Thoracic aorta (tissue), 2 donors: ENCODE data around the gene BAG1. TPM values are rescaled to one million over a fixed set of nuclear protein-coding genes. Genes with fewer than 3 reads are reported as not detected.

Experiments
- ATAC-seq: fragments of 150-250 bp; one replicate; pipeline ENCODE4 v1.8.0; 2017; ENCODE audit warnings: low read depth; ENCODE audit not compliant: insufficient number of reproducible peaks, low FRiP score
- DNase-seq: peaks from one replicate; pipeline ENCODE4 v3.0.0-alpha.2; 2020; ENCODE audit warnings: low spot score
- H3K27ac ChIP-seq, 2 donors: fragments of 200-600 bp; sonication (generic); 1 replicate in 1 of 2; 2 replicates in 1 of 2; pipeline ENCODE4 v1.5.1; 2016; ENCODE audit warnings: mild to moderate bottlenecking in 2 of 2, moderate library complexity in 2 of 2
- H3K27me3 ChIP-seq: fragments of 200-600 bp; sonication (generic); replicated peaks from 2 replicates; pipeline ENCODE4 v1.6.0; 2016; ENCODE audit warnings: mild to moderate bottlenecking; ENCODE audit not compliant: insufficient read depth
- H3K36me3 ChIP-seq: fragments of 200-600 bp; sonication (generic); one replicate; pipeline ENCODE4 v1.5.1; 2016
- H3K4me1 ChIP-seq, 2 donors: fragments of 200-600 bp; sonication (generic); 1 replicate in 1 of 2; 2 replicates in 1 of 2; pipeline versions ENCODE4 v1.5.1 to v1.6.0; 2016; ENCODE audit warnings: low read depth in 2 of 2, mild to moderate bottlenecking in 1 of 2; ENCODE audit not compliant: control insufficient read depth in 1 of 2
- H3K4me3 ChIP-seq: fragments of 200-600 bp; sonication (generic); 2 replicates; pipeline ENCODE4 v1.5.1; 2016; ENCODE audit warnings: mild to moderate bottlenecking
- H3K9me3 ChIP-seq: fragments of 200-600 bp; sonication (generic); 2 replicates; pipeline ENCODE4 v1.5.1; 2016
- total RNA-seq, 2 donors: library from RNA; depleted of rRNA; stranded (reverse); fragments of >200 nt; gene quantifications; one replicate each; pipeline versions ENCODE4 v1.1.0 to v1.2.3, GENCODE V29; 2016
- TF ChIP-seq, protein P1 (sequence below): fragments of 200-600 bp; sonication (generic); IDR thresholded peaks from one replicate; pipeline ENCODE4 v1.5.1; 2019; ENCODE audit warnings: antibody characterized with exemption

BAG1 gene
- total RNA-seq, 2 donors from 2014 or later = 30.6 to 40.5 TPM

- DNase-seq (no peak), ATAC-seq (no peak)
- no peaks in the 10 kb centered on the region for H3K4me1 ChIP-seq
- TF ChIP-seq, protein P1, sequence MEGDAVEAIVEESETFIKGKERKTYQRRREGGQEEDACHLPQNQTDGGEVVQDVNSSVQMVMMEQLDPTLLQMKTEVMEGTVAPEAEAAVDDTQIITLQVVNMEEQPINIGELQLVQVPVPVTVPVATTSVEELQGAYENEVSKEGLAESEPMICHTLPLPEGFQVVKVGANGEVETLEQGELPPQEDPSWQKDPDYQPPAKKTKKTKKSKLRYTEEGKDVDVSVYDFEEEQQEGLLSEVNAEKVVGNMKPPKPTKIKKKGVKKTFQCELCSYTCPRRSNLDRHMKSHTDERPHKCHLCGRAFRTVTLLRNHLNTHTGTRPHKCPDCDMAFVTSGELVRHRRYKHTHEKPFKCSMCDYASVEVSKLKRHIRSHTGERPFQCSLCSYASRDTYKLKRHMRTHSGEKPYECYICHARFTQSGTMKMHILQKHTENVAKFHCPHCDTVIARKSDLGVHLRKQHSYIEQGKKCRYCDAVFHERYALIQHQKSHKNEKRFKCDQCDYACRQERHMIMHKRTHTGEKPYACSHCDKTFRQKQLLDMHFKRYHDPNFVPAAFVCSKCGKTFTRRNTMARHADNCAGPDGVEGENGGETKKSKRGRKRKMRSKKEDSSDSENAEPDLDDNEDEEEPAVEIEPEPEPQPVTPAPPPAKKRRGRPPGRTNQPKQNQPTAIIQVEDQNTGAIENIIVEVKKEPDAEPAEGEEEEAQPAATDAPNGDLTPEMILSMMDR = no peak
- H3K4me3 ChIP-seq = no peak overlapping the region
- no peaks in the 10 kb centered on the region for H3K9me3 ChIP-seq
- H3K27ac ChIP-seq = no peak overlapping the region
- H3K36me3 ChIP-seq = peaks cover 86% of the 10 kb centered on the region
- no peaks in the 10 kb centered on the region for H3K27me3 ChIP-seq
Observed at GRCh38 chr9:33306037-33306436, 41.5 kb upstream of the BAG1 start.

DNA sequence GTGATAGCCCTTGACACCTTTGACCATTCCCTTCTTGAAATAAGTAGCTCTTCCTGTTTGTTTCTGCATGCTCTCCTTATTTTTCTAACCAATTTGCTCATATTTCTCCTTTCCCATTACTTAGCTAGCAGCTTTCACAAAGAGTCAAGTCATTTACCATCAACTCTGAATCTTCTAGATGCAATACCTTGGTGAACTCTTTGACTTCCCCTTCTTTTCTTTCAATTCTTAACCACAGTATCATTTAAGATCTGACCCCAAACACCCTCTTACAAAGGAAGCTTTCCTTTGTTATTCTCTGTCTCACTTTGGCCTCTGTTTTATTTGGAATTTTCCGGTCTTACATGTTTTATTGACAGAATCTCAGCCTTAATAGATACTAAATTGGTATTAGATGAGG, 39.9 kb upstream of the BAG1 start:
- TF ChIP-seq, protein P1 = no peak
- Histone ChIP-seq H3K27me3 (no peaks in the 10 kb centered on the region), H3K4me3 (no peak overlapping the region), H3K4me1 (peaks cover 0 to 1% of the 10 kb centered on the region in 2 donors), H3K9me3 (no peaks in the 10 kb centered on the region), H3K36me3 (peaks cover 76% of the 10 kb centered on the region), H3K27ac (no peak overlapping the region)
- DNase-seq = no peak
- no peak for ATAC-seq

- DNase-seq = no peak
- TF ChIP-seq, protein P1 = no peak
- Histone ChIP-seq H3K4me3 (no peak overlapping the region), H3K36me3 (peaks cover 65% of the 10 kb centered on the region), H3K27ac (no peak overlapping the region), H3K4me1 (peaks cover 20 to 36% of the 10 kb centered on the region in 2 donors), H3K27me3 (no peaks in the 10 kb centered on the region), H3K9me3 (no peaks in the 10 kb centered on the region)
- ATAC-seq = no peak
Observed at GRCh38 chr9:33300546-33300945, 36.0 kb upstream of the BAG1 start.

DNA sequence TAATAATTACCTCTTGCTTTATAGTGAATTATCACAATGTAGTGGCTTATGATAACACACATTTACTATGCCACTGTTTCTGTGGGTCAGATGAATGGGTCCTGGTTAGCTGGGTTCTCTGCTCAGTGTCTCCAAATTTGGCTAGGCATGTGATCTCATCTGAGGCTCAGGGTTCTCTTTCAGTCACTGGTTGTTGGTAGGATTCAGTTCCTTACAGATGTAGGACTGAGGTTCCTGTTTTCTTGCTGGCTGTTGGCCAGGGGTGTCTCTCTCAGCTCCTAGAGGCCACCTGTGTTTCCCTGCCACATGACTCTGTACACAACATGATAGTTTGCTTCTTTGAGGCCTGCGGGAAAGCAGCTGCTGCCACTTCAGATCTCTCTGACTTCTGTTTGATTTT, 32.9 kb upstream of the BAG1 start:
- Histone ChIP-seq H3K9me3 (no peaks in the 10 kb centered on the region), H3K4me3 (no peak overlapping the region), H3K27me3 (no peaks in the 10 kb centered on the region), H3K36me3 (peaks cover 44% of the 10 kb centered on the region), H3K4me1 (peaks cover 22 to 54% of the 10 kb centered on the region in 2 donors), H3K27ac (no peak overlapping the region)
- ATAC-seq (no peak), DNase-seq (no peak)
- TF ChIP-seq, protein P1 = no peak

DNA sequence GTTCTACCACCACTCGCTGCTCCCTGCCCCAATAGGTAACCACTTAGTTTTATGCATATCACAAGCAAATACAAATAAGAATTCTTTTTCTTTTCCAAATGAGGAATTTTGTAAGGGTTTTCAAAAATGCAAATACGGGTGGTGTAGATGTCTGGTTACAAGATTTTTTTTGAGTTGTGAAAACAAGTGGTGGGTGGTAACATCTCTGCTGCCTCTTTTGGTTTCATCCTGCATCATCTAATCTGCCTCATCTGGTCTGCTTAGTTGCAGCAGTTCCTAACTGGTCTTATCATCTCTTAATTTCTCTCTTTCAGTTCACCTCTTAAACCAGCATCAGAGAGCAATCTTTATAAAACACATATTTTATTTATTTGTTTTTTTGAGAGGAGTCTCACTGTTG, 31.1 kb upstream of the BAG1 start:
- no peaks in the 10 kb centered on the region for H3K9me3 ChIP-seq
- H3K4me3 ChIP-seq = no peak overlapping the region
- H3K27ac ChIP-seq = no peak overlapping the region
- no peak for ATAC-seq
- peaks cover 22 to 70% of the 10 kb centered on the region in 2 donors for H3K4me1 ChIP-seq
- H3K27me3 ChIP-seq = no peaks in the 10 kb centered on the region
- H3K36me3 ChIP-seq = peaks cover 35% of the 10 kb centered on the region
- no peak for DNase-seq
- TF ChIP-seq, protein P1 = no peak
